Lower leg skin (tissue), 3 donors: ENCODE measurements around the gene SNRNP200.

ENCODE experiments used
- CTCF ChIP-seq, 3 donors: fragments of 450-650 bp; IDR thresholded peaks; one replicate each; pipeline ENCODE4 v1.5.1; 2016; ENCODE audit warnings: antibody characterized with exemption in 3 of 3, mild to moderate bottlenecking in 3 of 3, moderate library complexity in 2 of 3
- POLR2A ChIP-seq, 2 donors: fragments of 450-650 bp; IDR thresholded peaks; one replicate each; pipeline ENCODE4 v1.6.1; 2016 to 2017; ENCODE audit warnings: antibody characterized with exemption in 2 of 2, mild to moderate bottlenecking in 1 of 2, moderate library complexity in 1 of 2

GRCh38 chr2:96248624-96249023, 56.7 kb downstream of the SNRNP200 start:
- TF ChIP-seq CTCF (IDR thresholded peaks at IDR 0.05), result no peak
- no peak for TF ChIP-seq POLR2A (IDR thresholded peaks at IDR 0.05)
